Measurements from ENCODE around the gene HTT. TPM values are rescaled to one million over a fixed set of nuclear protein-coding genes. Genes with fewer than 3 reads are reported as not detected.

The HTT gene
- polyA plus RNA-seq, 1 donor (not counting 4 experiments of a cell fraction or from before 2014, with no cell fraction given) = 16.2 TPM

- dilution Hi-C loops (cut with MboI; ENCODE audit: extremely low pct_ligation_motif_present, low sequenced_read_pairs) = no loop called here
- H3K9me1 ChIP-seq (ENCODE audit: control insufficient read depth, extremely low read depth, insufficient read depth, low read length) = no peaks in the 10 kb centered on the region
- no peak overlapping the region for H3K9ac ChIP-seq (ENCODE audit: control insufficient read depth, extremely low read depth, insufficient read depth, low read length)
- H3K79me2 ChIP-seq (ENCODE audit: control insufficient read depth, insufficient read depth, low read length) = no peaks in the 10 kb centered on the region
- H3K27me3 ChIP-seq (ENCODE audit: control insufficient read depth, extremely low read depth, insufficient read depth, low read length) = no peaks in the 10 kb centered on the region
- FAIRE-seq (no peak), DNase-seq (ENCODE audit: low read depth, low spot score) (no peak)
- no peak overlapping the region for H3K27ac ChIP-seq (ENCODE audit: control insufficient read depth, insufficient read depth, low read length)
- no peaks in the 10 kb centered on the region for H3K36me3 ChIP-seq (ENCODE audit: control insufficient read depth in 2 of 2, extremely low read depth in 1 of 2, insufficient read depth in 2 of 2, low read length in 2 of 2)
- no peaks in the 10 kb centered on the region for H4K20me1 ChIP-seq (ENCODE audit: control insufficient read depth, extremely low read depth, insufficient read depth, low read length)
- TF ChIP-seq EZH2 (IDR thresholded peaks at IDR 0.05; ENCODE audit: low read length) (no peak), CTCF (optimal IDR thresholded peaks at IDR 0.05 in 1 of 3, IDR thresholded peaks at IDR 0.05 in 1 of 3, conservative IDR thresholded peaks at IDR 0.05 in 1 of 3; ENCODE audit: extremely low read depth in 1 of 3, insufficient read depth in 2 of 3, low read length in 3 of 3) (no peak)
- no peaks in the 10 kb centered on the region for H3K9me3 ChIP-seq (ENCODE audit: control insufficient read depth, low read depth, low read length)
- H3K4me1 ChIP-seq (ENCODE audit: control insufficient read depth, extremely low read depth, insufficient read depth, low read length) = no peaks in the 10 kb centered on the region
- H3K4me2 ChIP-seq (ENCODE audit: control insufficient read depth, extremely low read depth, insufficient read depth, low read depth, low read length) = no peak overlapping the region
- H2AFZ ChIP-seq (ENCODE audit: control insufficient read depth, low read length) = no peak overlapping the region
- no peak overlapping the region for H3K4me3 ChIP-seq (ENCODE audit: control insufficient read depth in 2 of 3, extremely low read depth in 1 of 3, insufficient read depth in 2 of 3, low read depth in 1 of 3, low read length in 3 of 3)
Measured at GRCh38 chr4:3249711-3250437, 175.4 kb downstream of the HTT start.

GRCh38 chr4:3250438-3250955 lies 176.0 kb downstream of the HTT start:
- H4K20me1 ChIP-seq (ENCODE audit: control insufficient read depth, extremely low read depth, insufficient read depth, low read length) = no peaks in the 10 kb centered on the region
- no peak overlapping the region for H3K27ac ChIP-seq (ENCODE audit: control insufficient read depth, insufficient read depth, low read length)
- H3K4me3 ChIP-seq (ENCODE audit: control insufficient read depth in 2 of 3, extremely low read depth in 1 of 3, insufficient read depth in 2 of 3, low read depth in 1 of 3, low read length in 3 of 3) = no peak overlapping the region
- H3K36me3 ChIP-seq (ENCODE audit: control insufficient read depth in 2 of 2, extremely low read depth in 1 of 2, insufficient read depth in 2 of 2, low read length in 2 of 2) = no peaks in the 10 kb centered on the region
- H3K79me2 ChIP-seq (ENCODE audit: control insufficient read depth, insufficient read depth, low read length) = no peaks in the 10 kb centered on the region
- no peaks in the 10 kb centered on the region for H3K4me1 ChIP-seq (ENCODE audit: control insufficient read depth, extremely low read depth, insufficient read depth, low read length)
- H3K9me3 ChIP-seq (ENCODE audit: control insufficient read depth, low read depth, low read length) = no peaks in the 10 kb centered on the region
- no peak overlapping the region for H2AFZ ChIP-seq (ENCODE audit: control insufficient read depth, low read length)
- no peaks in the 10 kb centered on the region for H3K9me1 ChIP-seq (ENCODE audit: control insufficient read depth, extremely low read depth, insufficient read depth, low read length)
- DNase-seq (ENCODE audit: low read depth, low spot score) = no peak
- no peak for FAIRE-seq
- H3K9ac ChIP-seq (ENCODE audit: control insufficient read depth, extremely low read depth, insufficient read depth, low read length) = no peak overlapping the region
- no peak overlapping the region for H3K4me2 ChIP-seq (ENCODE audit: control insufficient read depth, extremely low read depth, insufficient read depth, low read depth, low read length)
- H3K27me3 ChIP-seq (ENCODE audit: control insufficient read depth, extremely low read depth, insufficient read depth, low read length) = no peaks in the 10 kb centered on the region
- dilution Hi-C loops (cut with MboI; ENCODE audit: extremely low pct_ligation_motif_present, low sequenced_read_pairs) = no loop called here
- TF ChIP-seq EZH2 (IDR thresholded peaks at IDR 0.05; ENCODE audit: low read length) = no peak
- TF ChIP-seq CTCF (optimal IDR thresholded peaks at IDR 0.05 in 1 of 3, IDR thresholded peaks at IDR 0.05 in 1 of 3, conservative IDR thresholded peaks at IDR 0.05 in 1 of 3; ENCODE audit: extremely low read depth in 1 of 3, insufficient read depth in 2 of 3, low read length in 3 of 3) = no peak
